B cell (primary cell): Measurements from ENCODE around the gene CFB. TPM values are rescaled to one million over a fixed set of nuclear protein-coding genes. Genes with fewer than 3 reads are reported as not detected.

Experiments
- ATAC-seq: fragments of 200-7000 bp; cut with Tn5 transposase; one replicate; pipeline ENCODE4 v1.10.0; 2021; ENCODE audit warnings: low read depth, mild to moderate bottlenecking, moderate number of reproducible peaks, moderate library complexity
- CTCF ChIA-PET: fragments of 350-600 bp; sonication (Branson Sonifier 250); formaldehyde crosslinking; loops from one replicate; lab custom pipeline; 2021; ENCODE audit warnings: antibody characterized with exemption, inconsistent platforms; lab: Charles Lee
- POLR2A ChIA-PET: fragments of 350-600 bp; sonication (Branson Sonifier 250); formaldehyde crosslinking; loops from one replicate; lab custom pipeline; 2021; ENCODE audit warnings: antibody characterized with exemption; lab: Charles Lee
- DNase-seq: peaks from one replicate; pipeline ENCODE4 v3.0.0; 2013
- H2AFZ ChIP-seq: 2 replicates; pipeline ENCODE4 v1.6.1; 2012; ENCODE audit warnings: mild to moderate bottlenecking, low read depth, low read length; ENCODE audit not compliant: insufficient read depth, poor library complexity, severe bottlenecking
- H3K27ac ChIP-seq, 2 donors: 1 replicate in 1 of 2; 2 replicates in 1 of 2; pipeline ENCODE4 v1.5.1; 2012 to 2013; ENCODE audit warnings: low read length in 2 of 2, mild to moderate bottlenecking in 2 of 2, moderate library complexity in 1 of 2
- H3K27me3 ChIP-seq, 4 experiments: fragments of 200-600 bp in 1 of 4; sonication (generic) in 1 of 4; replicated peaks in 1 of 4; 1 replicate in 2 of 4; 2 replicates in 2 of 4; pipeline versions ENCODE4 v1.6.1 to v1.7.0; 2013 to 2016; ENCODE audit warnings: low read length in 3 of 4, mild to moderate bottlenecking in 2 of 4, mixed read lengths in 1 of 4, moderate library complexity in 1 of 4; ENCODE audit not compliant: insufficient read depth in 4 of 4, control insufficient read depth in 3 of 4; ENCODE audit errors: control extremely low read depth in 1 of 4
- H3K36me3 ChIP-seq, 2 experiments: replicated peaks in 1 of 2; 1 replicate in 1 of 2; 2 replicates in 1 of 2; pipeline versions ENCODE4 v1.6.1 to v1.7.1; 2013; ENCODE audit warnings: low read length in 1 of 2; ENCODE audit not compliant: insufficient read depth in 2 of 2, control insufficient read depth in 1 of 2; ENCODE audit errors: control extremely low read depth in 1 of 2, extremely low read depth in 1 of 2
- H3K4me1 ChIP-seq, 2 donors: fragments of 200-600 bp in 1 of 2; sonication (generic) in 1 of 2; 1 replicate in 1 of 2; 2 replicates in 1 of 2; pipeline versions ENCODE4 v1.5.1 to v1.6.1; 2013 to 2017; ENCODE audit warnings: low read length in 2 of 2; ENCODE audit not compliant: control insufficient read depth in 2 of 2, insufficient read depth in 2 of 2
- H3K4me2 ChIP-seq: replicated peaks from 2 replicates; pipeline ENCODE3; 2012; ENCODE audit warnings: mild to moderate bottlenecking, low read depth, low read length; ENCODE audit not compliant: poor library complexity, severe bottlenecking
- H3K4me3 ChIP-seq, 5 experiments: fragments of 200-600 bp in 1 of 5; sonication (generic) in 1 of 5; 1 replicate in 3 of 5; 2 replicates in 2 of 5; pipeline versions ENCODE4 v1.5.1 to v1.7.0; 2011 to 2016; ENCODE audit warnings: low read length in 4 of 5, mild to moderate bottlenecking in 4 of 5, low read depth in 2 of 5, control low read depth in 1 of 5, moderate library complexity in 1 of 5; ENCODE audit not compliant: insufficient read depth in 1 of 5; ENCODE audit errors: control extremely low read depth in 1 of 5, extremely low read depth in 1 of 5
- H3K79me2 ChIP-seq: fragments of 200-600 bp; sonication (generic); one replicate; pipeline ENCODE4 v1.6.0; 2016; ENCODE audit warnings: low read length; ENCODE audit not compliant: control insufficient read depth, insufficient read depth
- H3K9ac ChIP-seq: fragments of 200-600 bp; sonication (generic); 2 replicates; pipeline ENCODE4 v1.6.1; 2017; ENCODE audit warnings: mild to moderate bottlenecking, low read length, moderate library complexity
- H3K9me3 ChIP-seq, 3 donors: one replicate each; pipeline versions ENCODE4 v1.6.1 to v1.7.1; 2013; ENCODE audit warnings: low read length in 2 of 3; ENCODE audit not compliant: control insufficient read depth in 2 of 3, insufficient read depth in 1 of 3; ENCODE audit errors: control extremely low read depth in 1 of 3
- H4K20me1 ChIP-seq: 2 replicates; pipeline ENCODE4 v1.6.0; 2012; ENCODE audit warnings: mild to moderate bottlenecking, low read length; ENCODE audit not compliant: insufficient read depth, control insufficient read depth, poor library complexity, severe bottlenecking
- H3K27ac Mint-ChIP-seq: one replicate; pipeline ENCODE4 v1.8.0; 2021; ENCODE audit warnings: mixed read lengths
- H3K27me3 Mint-ChIP-seq: one replicate; pipeline ENCODE4 v1.8.0; 2021; ENCODE audit warnings: mixed read lengths
- H3K4me1 Mint-ChIP-seq: one replicate; pipeline ENCODE4 v1.8.0; 2021; ENCODE audit warnings: mixed read lengths
- H3K4me3 Mint-ChIP-seq: one replicate; pipeline ENCODE4 v1.8.0; 2021; ENCODE audit warnings: mixed read lengths
- H3K9me3 Mint-ChIP-seq: one replicate; pipeline ENCODE4 v1.8.0; 2022; ENCODE audit warnings: mixed read lengths; ENCODE audit not compliant: insufficient read depth
- CTCF ChIP-seq: fragments of 200-600 bp; IDR thresholded peaks from one replicate; pipeline ENCODE4 v1.8.0; 2022; ENCODE audit warnings: antibody characterized with exemption, mild to moderate bottlenecking
- EZH2 ChIP-seq: IDR thresholded peaks from 2 replicates; pipeline ENCODE4 v1.6.1; 2012; ENCODE audit warnings: borderline replicate concordance, low read depth, mild to moderate bottlenecking, moderate library complexity, low read length; ENCODE audit not compliant: insufficient read depth, poor library complexity, severe bottlenecking
- WGBS: methylation state at CpG from one replicate; pipeline ENCODE4 v1.1.5; 2013; ENCODE audit warnings: missing lambda C conversion rate; ENCODE audit not compliant: insufficient coverage; 5-methylcytosine and 5-hydroxymethylcytosine counted together
- intact Hi-C: fragments of 100-400 bp; cut with micrococcal nuclease; formaldehyde crosslinking; loops from one replicate; pipeline ENCODE4 v1.10.0; 2022
- polyA plus RNA-seq: library from polyadenylated mRNA; depleted of rRNA; stranded (reverse); fragments of >200 nt; gene quantifications from 2 replicates; pipeline ENCODE4 v1.2.3, GENCODE V29; 2012
- total RNA-seq, 2 donors: library from RNA; stranded (reverse); fragments of 120-200 nt in 1 of 2; gene quantifications; 1 replicate in 1 of 2; 2 replicates in 1 of 2; pipeline versions ENCODE4 v1.2.3 to v1.2.4, GENCODE V29; 2013 to 2022

Gene CFB
- total and polyA plus RNA-seq, 2 donors (not counting 1 experiment from before 2014, with no cell fraction given), result not detected

GRCh38 chr6:31935823-31936222, 10.1 kb upstream of the CFB start:
- TF ChIP-seq CTCF, result no peak
- no peak for TF ChIP-seq EZH2
- H3K9ac ChIP-seq, result no peak overlapping the region
- H3K4me3 Mint-ChIP-seq, result no peak overlapping the region
- no peak overlapping the region for H3K4me2 ChIP-seq
- no peaks in the 10 kb centered on the region for H3K9me3 ChIP-seq
- ATAC-seq, result no peak
- no peaks in the 10 kb centered on the region for H3K36me3 ChIP-seq
- no peaks in the 10 kb centered on the region for H3K4me1 ChIP-seq
- no peak overlapping the region for H3K4me3 ChIP-seq
- H4K20me1 ChIP-seq, result no peaks in the 10 kb centered on the region
- H3K27me3 Mint-ChIP-seq, result peaks cover 2% of the 10 kb centered on the region
- H3K27me3 ChIP-seq, result no peaks in the 10 kb centered on the region
- no peak overlapping the region for H3K27ac Mint-ChIP-seq
- H3K27ac ChIP-seq, result no peak overlapping the region
- intact Hi-C loops, result no loop called here
- no peak overlapping the region for H2AFZ ChIP-seq
- no peaks in the 10 kb centered on the region for H3K79me2 ChIP-seq
- CTCF ChIA-PET, result no interaction called here
- no peaks in the 10 kb centered on the region for H3K4me1 Mint-ChIP-seq
- POLR2A ChIA-PET, result no interaction called here
- no peak for DNase-seq
- no peaks in the 10 kb centered on the region for H3K9me3 Mint-ChIP-seq
- WGBS, result 86% methylated on average over 4 of the region's 9 CpGs

- TF ChIP-seq CTCF (no peak), EZH2 (no peak)
- Mint-ChIP-seq H3K4me1 (no peaks in the 10 kb centered on the region), H3K27me3 (peaks cover 13% of the 10 kb centered on the region), H3K27ac (no peak overlapping the region), H3K9me3 (no peaks in the 10 kb centered on the region), H3K4me3 (no peak overlapping the region)
- CTCF ChIA-PET, result no interaction called here
- ATAC-seq (no peak), DNase-seq (no peak)
- peaks cover 0 to 22% (median 5%) of the 10 kb centered on the region in 4 experiments for H3K27me3 ChIP-seq
- H3K36me3 ChIP-seq, result no peaks in the 10 kb centered on the region
- no peak overlapping the region for H3K27ac ChIP-seq
- H3K4me1 ChIP-seq, result no peaks in the 10 kb centered on the region
- no peak overlapping the region for H3K4me3 ChIP-seq
- POLR2A ChIA-PET, result no interaction called here
- intact Hi-C loops, result no loop called here
- no peak overlapping the region for H3K9ac ChIP-seq
- no peaks in the 10 kb centered on the region for H3K79me2 ChIP-seq
- H3K4me2 ChIP-seq, result no peak overlapping the region
- no peak overlapping the region for H2AFZ ChIP-seq
- no peaks in the 10 kb centered on the region for H3K9me3 ChIP-seq
- H4K20me1 ChIP-seq, result no peaks in the 10 kb centered on the region
- 11% methylated on average over 6 of the region's 6 CpGs for WGBS
Observed at GRCh38 chr6:31940256-31940664, 5.6 kb upstream of the CFB start.
